PFSK-1 (cell line): ENCODE results near the gene RPA1.

Experiments used
- POLR2AphosphoS5 ChIP-seq: IDR thresholded peaks from 2 replicates; pipeline ENCODE4 v1.6.1; 2012; ENCODE audit warnings: low read depth, mild to moderate bottlenecking, control low read depth, low read length, moderate library complexity
- TAF1 ChIP-seq: IDR thresholded peaks from 2 replicates; pipeline ENCODE4 v1.6.1; 2012; ENCODE audit warnings: low read length, control low read depth, borderline replicate concordance; ENCODE audit not compliant: insufficient read depth

GRCh38 chr17:1830288-1830687 lies 483 bp downstream of the RPA1 start:
- TF ChIP-seq TAF1 (no peak), POLR2AphosphoS5 (no peak)
